Lower leg skin (tissue), 4 donors: ENCODE data around the gene CABYR. TPM values are rescaled to one million over a fixed set of nuclear protein-coding genes. Genes with fewer than 3 reads are reported as not detected.

Experiments used
- DNase-seq, 2 donors: peaks; one replicate each; pipeline ENCODE4 v3.0.0-alpha.2; 2019; ENCODE audit warnings: low spot score in 2 of 2
- H3K4me3 ChIP-seq: fragments of 200-600 bp; sonication (generic); 2 replicates; pipeline ENCODE4 v1.5.1; 2017; ENCODE audit warnings: mild to moderate bottlenecking, low read depth; ENCODE audit not compliant: poor library complexity, severe bottlenecking
- POLR2A ChIP-seq, 2 donors: fragments of 450-650 bp; IDR thresholded peaks; one replicate each; pipeline ENCODE4 v1.6.1; 2016 to 2017; ENCODE audit warnings: antibody characterized with exemption in 2 of 2, mild to moderate bottlenecking in 1 of 2, moderate library complexity in 1 of 2
- whole genome bisulfite sequencing, 2 donors: methylation state at CpG; one replicate each; pipeline ENCODE4 v1.1.5; 2018; 5-methylcytosine and 5-hydroxymethylcytosine counted together
- intact Hi-C: fragments of 100-400 bp; cut with DNase I; formaldehyde crosslinking; loops from one replicate; pipeline ENCODE4 v1.15.0; 2023; ENCODE audit warnings: low total_unique reads
- total RNA-seq, 4 donors: library from RNA; depleted of rRNA; stranded (reverse); fragments of >200 nt; gene quantifications; one replicate each; pipeline ENCODE4 v1.1.0, GENCODE V29; 2016
- TF ChIP-seq, protein P1 (sequence below), 3 donors: fragments of 450-650 bp; IDR thresholded peaks; one replicate each; pipeline ENCODE4 v1.5.1; 2016; ENCODE audit warnings: antibody characterized with exemption in 3 of 3, mild to moderate bottlenecking in 3 of 3, moderate library complexity in 2 of 3

Gene CABYR
- total RNA-seq, 4 donors from 2014 or later = 0.68 to 1.9 (median 0.93) TPM; not detected in 1

DNA sequence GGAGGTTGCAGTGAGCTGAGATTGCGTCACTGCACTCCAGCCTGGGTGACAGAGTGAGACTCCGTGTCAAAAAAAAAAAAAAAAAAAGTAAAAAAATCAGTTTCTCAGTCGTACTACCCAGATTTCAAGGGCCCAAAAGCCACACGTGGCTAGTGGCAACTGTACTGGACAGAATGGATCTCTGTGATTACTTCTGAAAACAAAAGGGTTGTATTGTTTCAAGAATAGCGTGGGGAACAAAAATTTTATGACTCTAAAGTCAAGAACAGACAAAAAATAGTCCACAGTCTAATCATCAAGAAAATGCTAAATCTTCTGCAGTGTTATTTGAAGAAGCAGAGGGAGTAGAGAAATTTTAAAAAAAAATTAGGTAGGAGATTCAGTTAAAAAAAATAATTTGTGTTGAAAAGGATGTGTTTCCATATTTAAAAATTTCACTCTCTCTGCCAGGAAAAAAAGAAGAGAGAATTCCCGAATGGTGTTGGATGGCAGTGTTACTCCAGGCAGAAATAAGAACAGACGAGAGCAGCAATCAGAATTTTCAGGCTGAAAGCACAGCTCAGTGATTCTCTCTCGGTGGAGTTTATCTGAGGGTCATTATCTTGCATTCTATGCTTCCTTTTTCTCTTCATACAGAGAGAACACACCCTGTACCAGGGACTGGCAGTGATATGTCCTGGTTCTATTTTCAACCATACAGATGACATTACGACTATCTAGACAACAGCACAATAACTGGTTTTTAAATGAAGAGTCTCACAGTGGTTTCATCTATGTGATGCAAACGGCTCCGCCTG lies 61.8 kb downstream of the CABYR start:
- no peak for DNase-seq
- intact Hi-C loops = no loop called here

DNA sequence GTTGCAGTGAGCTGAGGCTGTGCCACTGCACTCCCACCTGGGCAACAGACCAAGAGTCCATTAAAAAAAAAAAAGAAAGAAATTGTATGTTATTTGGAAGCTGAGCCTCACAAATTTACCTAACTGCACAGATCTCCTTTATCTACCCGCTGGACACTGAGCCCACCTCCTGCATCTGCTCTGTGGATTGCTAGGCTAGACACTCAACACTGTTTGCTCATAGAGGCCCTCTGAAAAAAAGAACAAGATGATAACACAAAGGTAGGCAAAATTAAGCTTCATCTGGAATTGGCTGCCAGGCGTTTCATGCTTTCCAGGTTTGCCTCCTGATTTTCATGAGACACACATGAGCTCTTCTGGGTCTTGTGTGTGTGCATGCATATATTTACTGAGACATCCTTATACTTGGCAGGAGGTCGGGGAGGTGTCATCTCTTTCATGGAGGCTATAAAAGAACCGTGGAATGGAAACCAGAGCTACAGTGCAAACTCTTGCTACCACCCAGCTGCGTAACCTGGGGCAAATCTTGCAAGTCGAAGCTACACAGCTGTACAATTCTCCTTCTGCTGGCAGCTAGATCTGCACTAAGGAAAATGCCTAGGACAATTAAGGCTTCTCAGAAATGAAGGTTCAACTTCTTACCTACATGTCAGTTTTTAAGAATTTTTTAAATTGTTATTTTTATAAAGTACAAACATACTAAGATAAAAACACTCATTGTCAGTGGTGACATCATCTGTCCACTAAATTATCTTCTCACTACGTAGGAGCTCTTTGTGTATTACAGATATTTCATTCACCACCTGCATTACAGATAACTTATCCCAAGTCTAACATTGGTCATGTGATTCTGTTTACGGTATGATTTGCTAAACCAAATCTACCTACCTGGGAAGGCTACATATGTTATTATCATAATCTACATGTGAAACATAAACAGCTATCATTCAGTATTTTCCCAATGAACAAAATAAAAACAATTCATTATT lies 63.1 kb downstream of the CABYR start:
- intact Hi-C loops = no loop called here
- no peak overlapping the region for H3K4me3 ChIP-seq
- 67 to 70% methylated on average over 8 of the region's 8 CpGs for WGBS, 2 donors
- DNase-seq = no peak
- TF ChIP-seq, protein P1, sequence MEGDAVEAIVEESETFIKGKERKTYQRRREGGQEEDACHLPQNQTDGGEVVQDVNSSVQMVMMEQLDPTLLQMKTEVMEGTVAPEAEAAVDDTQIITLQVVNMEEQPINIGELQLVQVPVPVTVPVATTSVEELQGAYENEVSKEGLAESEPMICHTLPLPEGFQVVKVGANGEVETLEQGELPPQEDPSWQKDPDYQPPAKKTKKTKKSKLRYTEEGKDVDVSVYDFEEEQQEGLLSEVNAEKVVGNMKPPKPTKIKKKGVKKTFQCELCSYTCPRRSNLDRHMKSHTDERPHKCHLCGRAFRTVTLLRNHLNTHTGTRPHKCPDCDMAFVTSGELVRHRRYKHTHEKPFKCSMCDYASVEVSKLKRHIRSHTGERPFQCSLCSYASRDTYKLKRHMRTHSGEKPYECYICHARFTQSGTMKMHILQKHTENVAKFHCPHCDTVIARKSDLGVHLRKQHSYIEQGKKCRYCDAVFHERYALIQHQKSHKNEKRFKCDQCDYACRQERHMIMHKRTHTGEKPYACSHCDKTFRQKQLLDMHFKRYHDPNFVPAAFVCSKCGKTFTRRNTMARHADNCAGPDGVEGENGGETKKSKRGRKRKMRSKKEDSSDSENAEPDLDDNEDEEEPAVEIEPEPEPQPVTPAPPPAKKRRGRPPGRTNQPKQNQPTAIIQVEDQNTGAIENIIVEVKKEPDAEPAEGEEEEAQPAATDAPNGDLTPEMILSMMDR (IDR thresholded peaks at IDR 0.05) = no peak
- TF ChIP-seq POLR2A (IDR thresholded peaks at IDR 0.05) = no peak

More for the DNA sequence above, 61.8 kb downstream of the CABYR start:
- TF ChIP-seq, protein P1 (IDR thresholded peaks at IDR 0.05) = no peak
- no peak for TF ChIP-seq POLR2A (IDR thresholded peaks at IDR 0.05)
- WGBS, 2 donors = 59 to 76% methylated on average over 11 of the region's 11 CpGs
- H3K4me3 ChIP-seq = no peak overlapping the region

DNA sequence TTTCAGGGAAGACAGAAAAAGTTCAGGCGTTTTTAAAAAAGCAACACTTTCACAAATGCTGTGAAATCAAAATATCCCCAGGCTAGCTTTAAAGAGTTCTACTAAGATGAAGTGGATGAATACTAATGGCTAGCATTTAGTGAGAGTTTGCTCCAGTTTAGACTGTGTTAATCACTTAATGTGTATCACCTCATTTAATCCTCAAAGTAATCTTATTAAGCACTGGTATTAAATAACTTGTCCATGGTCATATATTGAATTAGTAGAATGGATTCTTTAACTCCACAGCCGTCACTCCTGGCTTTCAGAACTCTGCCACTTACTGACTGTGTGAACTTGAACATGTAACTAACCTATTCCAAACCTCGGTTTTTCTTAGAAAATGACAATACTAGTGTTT lies 66.0 kb downstream of the CABYR start:
- H3K4me3 ChIP-seq = no peak overlapping the region
- WGBS, 2 donors = 90 to 91% methylated on average over 3 of the region's 3 CpGs
- DNase-seq = no peak
- intact Hi-C loops = no loop called here
- TF ChIP-seq POLR2A (IDR thresholded peaks at IDR 0.05) = no peak
- TF ChIP-seq, protein P1 (IDR thresholded peaks at IDR 0.05) = no peak

DNA sequence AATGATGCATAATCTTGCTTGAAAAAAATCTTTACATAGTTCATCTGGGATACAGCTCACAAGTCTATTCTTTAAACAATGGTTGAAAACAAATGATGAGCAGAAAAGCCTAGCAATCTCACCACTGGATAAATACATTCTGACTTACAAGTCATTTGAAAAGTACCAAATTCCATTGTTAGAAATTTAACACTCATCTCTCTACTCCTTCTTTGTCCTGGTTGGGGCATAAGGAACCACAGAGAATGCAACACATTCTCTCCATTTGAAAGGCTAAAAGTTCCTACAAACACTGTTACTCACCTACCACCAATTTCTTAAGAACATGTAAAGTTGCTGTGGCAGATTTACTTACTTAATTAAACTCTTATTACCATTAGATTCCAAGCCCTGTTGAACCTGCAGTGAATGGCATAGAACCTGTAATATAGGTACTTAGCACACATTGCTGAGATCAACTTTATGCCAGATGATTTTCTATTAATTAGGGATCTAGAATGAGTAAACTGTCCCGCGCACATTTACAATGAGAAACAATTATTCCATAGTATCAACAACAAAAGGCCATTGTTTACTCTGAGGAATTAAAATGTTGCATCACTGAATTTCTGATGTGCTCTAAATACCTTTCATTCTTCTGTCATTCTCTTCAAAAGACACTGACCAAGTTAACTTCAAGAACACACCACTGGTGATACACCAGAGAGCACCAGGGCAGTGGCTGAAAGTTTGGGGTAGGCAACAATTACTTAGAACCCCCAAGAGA lies 69.6 kb downstream of the CABYR start:
- intact Hi-C loops = no loop called here
- WGBS, 2 donors = 38 to 43% methylated on average over 2 of the region's 2 CpGs
- no peak for DNase-seq
- TF ChIP-seq, protein P1 (IDR thresholded peaks at IDR 0.05) = no peak
- TF ChIP-seq POLR2A (IDR thresholded peaks at IDR 0.05) = no peak
- H3K4me3 ChIP-seq = no peak overlapping the region

DNA sequence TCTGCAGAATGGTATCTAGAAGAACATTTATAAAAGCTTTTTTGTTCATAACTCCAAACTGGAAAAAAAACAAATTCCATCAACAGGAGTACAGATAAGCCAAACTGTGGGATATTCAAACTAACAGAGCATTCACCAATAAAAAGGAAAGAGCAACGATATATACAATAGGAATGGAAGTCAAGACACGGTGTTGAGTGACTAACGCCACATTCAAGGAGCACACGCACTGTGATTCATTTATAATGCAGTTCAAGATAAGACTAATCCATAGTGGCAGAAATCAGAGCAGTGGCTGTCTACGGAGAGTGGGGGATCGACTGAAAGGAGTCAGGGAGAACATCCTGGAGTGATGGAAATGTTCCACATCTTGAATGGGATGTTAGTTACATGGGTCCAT lies 70.7 kb downstream of the CABYR start:
- WGBS, 2 donors = 91 to 94% methylated on average over 6 of the region's 6 CpGs
- no peak overlapping the region for H3K4me3 ChIP-seq
- no peak for TF ChIP-seq POLR2A (IDR thresholded peaks at IDR 0.05)
- intact Hi-C loops = no loop called here
- DNase-seq = no peak

Other genes starting within 250 kb of the CABYR start
- gene TTC39C, start 124.3 kb upstream of the CABYR start, total RNA-seq = 10 to 100 TPM; 66.6 to 96.7 (median 82.1) TPM